ENCODE data around the gene SLC38A8.

Gene SLC38A8

GRCh38 chr16:84045818-84046470 is 3.3 kb upstream of the SLC38A8 start:
- Histone ChIP-seq H3K4me1 (ENCODE audit: insufficient read depth, low read length) (peaks cover 8% of the 10 kb centered on the region; the same call in 1 of the 2 replicates), H3K27me3 (ENCODE audit: insufficient read depth, low read length) (peaks cover 9% of the 10 kb centered on the region; the same call in 1 of the 2 replicates), H3K9me3 (ENCODE audit: insufficient read depth, low read depth, low read length) (no peaks in the 10 kb centered on the region), H3K36me3 (ENCODE audit: insufficient read depth, low read depth, low read length) (no peaks in the 10 kb centered on the region), H3K27ac (ENCODE audit: low read length) (no peak overlapping the region), H3K9ac (ENCODE audit: low read depth, low read length) (no peak overlapping the region), H3K4me3 (ENCODE audit: low read length) (no peak overlapping the region)

- H3K9me3 ChIP-seq (ENCODE audit: insufficient read depth, low read depth, low read length), result no peaks in the 10 kb centered on the region
- H3K9ac ChIP-seq (ENCODE audit: low read depth, low read length), result no peak overlapping the region
Measured at GRCh38 chr16:84045001-84045817, 2.6 kb upstream of the SLC38A8 start.

GRCh38 chr16:84044118-84044488 is 1.5 kb upstream of the SLC38A8 start:
- H3K4me1 ChIP-seq (ENCODE audit: insufficient read depth, low read length), result peaks cover 8% of the 10 kb centered on the region; the same call in 1 of the 2 replicates
- H3K9me3 ChIP-seq (ENCODE audit: insufficient read depth, low read depth, low read length), result no peaks in the 10 kb centered on the region
- H3K27me3 ChIP-seq (ENCODE audit: insufficient read depth, low read length), result peaks cover 9% of the 10 kb centered on the region; the same call in 1 of the 2 replicates
- H3K4me3 ChIP-seq (ENCODE audit: low read length), result no peak overlapping the region
- H3K36me3 ChIP-seq (ENCODE audit: insufficient read depth, low read depth, low read length), result no peaks in the 10 kb centered on the region
- no peak overlapping the region for H3K9ac ChIP-seq (ENCODE audit: low read depth, low read length)
- H3K27ac ChIP-seq (ENCODE audit: low read length), result no peak overlapping the region

More at GRCh38 chr16:84045001-84045817, 2.6 kb upstream of the SLC38A8 start:
- Histone ChIP-seq H3K27ac (ENCODE audit: low read length) (no peak overlapping the region), H3K4me1 (ENCODE audit: insufficient read depth, low read length) (peaks cover 8% of the 10 kb centered on the region; the same call in 1 of the 2 replicates), H3K36me3 (ENCODE audit: insufficient read depth, low read depth, low read length) (no peaks in the 10 kb centered on the region), H3K27me3 (ENCODE audit: insufficient read depth, low read length) (peaks cover 9% of the 10 kb centered on the region; the same call in 1 of the 2 replicates), H3K4me3 (ENCODE audit: low read length) (no peak overlapping the region)

- no peak overlapping the region for H3K27ac ChIP-seq (ENCODE audit: low read length)
- no peaks in the 10 kb centered on the region for H3K36me3 ChIP-seq (ENCODE audit: insufficient read depth, low read depth, low read length)
- no peak overlapping the region for H3K4me3 ChIP-seq (ENCODE audit: low read length)
- H3K27me3 ChIP-seq (ENCODE audit: insufficient read depth, low read length), result peaks cover 9% of the 10 kb centered on the region; the same call in 1 of the 2 replicates
- peaks cover 8% of the 10 kb centered on the region; the same call in 1 of the 2 replicates for H3K4me1 ChIP-seq (ENCODE audit: insufficient read depth, low read length)
- H3K9ac ChIP-seq (ENCODE audit: low read depth, low read length), result no peak overlapping the region
- H3K9me3 ChIP-seq (ENCODE audit: insufficient read depth, low read depth, low read length), result no peaks in the 10 kb centered on the region
Measured at GRCh38 chr16:84043486-84044117, 1.0 kb upstream of the SLC38A8 start.

GRCh38 chr16:84042879-84043485 is 387 bp upstream of the SLC38A8 start:
- Histone ChIP-seq H3K36me3 (ENCODE audit: insufficient read depth, low read depth, low read length) (no peaks in the 10 kb centered on the region), H3K4me3 (ENCODE audit: low read length) (no peak overlapping the region)

GRCh38 chr16:84041881-84042280 is 714 bp downstream of the SLC38A8 start:
- H3K9me3 ChIP-seq (ENCODE audit: insufficient read depth, low read depth, low read length), result no peaks in the 10 kb centered on the region
- H3K4me3 ChIP-seq (ENCODE audit: low read length), result no peak overlapping the region
- H3K36me3 ChIP-seq (ENCODE audit: insufficient read depth, low read depth, low read length), result no peaks in the 10 kb centered on the region
- H3K27ac ChIP-seq (ENCODE audit: low read length), result no peak overlapping the region
- peaks cover 9% of the 10 kb centered on the region; the same call in 1 of the 2 replicates for H3K27me3 ChIP-seq (ENCODE audit: insufficient read depth, low read length)
- peaks cover 8% of the 10 kb centered on the region; the same call in 1 of the 2 replicates for H3K4me1 ChIP-seq (ENCODE audit: insufficient read depth, low read length)
- no peak overlapping the region for H3K9ac ChIP-seq (ENCODE audit: low read depth, low read length)

More at GRCh38 chr16:84042879-84043485, 387 bp upstream of the SLC38A8 start:
- H3K4me1 ChIP-seq (ENCODE audit: insufficient read depth, low read length), result peaks cover 8% of the 10 kb centered on the region; the same call in 1 of the 2 replicates
- no peak overlapping the region for H3K27ac ChIP-seq (ENCODE audit: low read length)
- peaks cover 9% of the 10 kb centered on the region; the same call in 1 of the 2 replicates for H3K27me3 ChIP-seq (ENCODE audit: insufficient read depth, low read length)
- H3K9me3 ChIP-seq (ENCODE audit: insufficient read depth, low read depth, low read length), result no peaks in the 10 kb centered on the region
- H3K9ac ChIP-seq (ENCODE audit: low read depth, low read length), result no peak overlapping the region

- Histone ChIP-seq H3K9ac (ENCODE audit: low read depth, low read length) (no peak overlapping the region), H3K4me3 (ENCODE audit: low read length) (no peak overlapping the region), H3K9me3 (ENCODE audit: insufficient read depth, low read depth, low read length) (no peaks in the 10 kb centered on the region), H3K27ac (ENCODE audit: low read length) (no peak overlapping the region), H3K36me3 (ENCODE audit: insufficient read depth, low read depth, low read length) (no peaks in the 10 kb centered on the region), H3K27me3 (ENCODE audit: insufficient read depth, low read length) (peaks cover 9% of the 10 kb centered on the region; the same call in 1 of the 2 replicates), H3K4me1 (ENCODE audit: insufficient read depth, low read length) (peaks cover 8% of the 10 kb centered on the region; the same call in 1 of the 2 replicates)
Measured at GRCh38 chr16:84040823-84041820, 1.5 kb downstream of the SLC38A8 start.

- no peak overlapping the region for H3K9ac ChIP-seq (ENCODE audit: low read depth, low read length)
- H3K27me3 ChIP-seq (ENCODE audit: insufficient read depth, low read length), result peaks cover 9% of the 10 kb centered on the region; the same call in 1 of the 2 replicates
- peaks cover 8% of the 10 kb centered on the region; the same call in 1 of the 2 replicates for H3K4me1 ChIP-seq (ENCODE audit: insufficient read depth, low read length)
- H3K36me3 ChIP-seq (ENCODE audit: insufficient read depth, low read depth, low read length), result no peaks in the 10 kb centered on the region
- H3K4me3 ChIP-seq (ENCODE audit: low read length), result no peak overlapping the region
- no peaks in the 10 kb centered on the region for H3K9me3 ChIP-seq (ENCODE audit: insufficient read depth, low read depth, low read length)
- H3K27ac ChIP-seq (ENCODE audit: low read length), result no peak overlapping the region
Measured at GRCh38 chr16:84040226-84040822, 2.3 kb downstream of the SLC38A8 start.

GRCh38 chr16:84039696-84040095 is 2.9 kb downstream of the SLC38A8 start:
- Histone ChIP-seq H3K27ac (ENCODE audit: low read length) (no peak overlapping the region), H3K4me1 (ENCODE audit: insufficient read depth, low read length) (peaks cover 8% of the 10 kb centered on the region; the same call in 1 of the 2 replicates), H3K36me3 (ENCODE audit: insufficient read depth, low read depth, low read length) (no peaks in the 10 kb centered on the region), H3K9me3 (ENCODE audit: insufficient read depth, low read depth, low read length) (no peaks in the 10 kb centered on the region), H3K9ac (ENCODE audit: low read depth, low read length) (no peak overlapping the region), H3K4me3 (ENCODE audit: low read length) (no peak overlapping the region), H3K27me3 (ENCODE audit: insufficient read depth, low read length) (peaks cover 9% of the 10 kb centered on the region; the same call in 1 of the 2 replicates)

- no peak overlapping the region for H3K27ac ChIP-seq (ENCODE audit: low read length)
- no peak overlapping the region for H3K9ac ChIP-seq (ENCODE audit: low read depth, low read length)
- H3K4me3 ChIP-seq (ENCODE audit: low read length), result no peak overlapping the region
- no peaks in the 10 kb centered on the region for H3K9me3 ChIP-seq (ENCODE audit: insufficient read depth, low read depth, low read length)
- H3K27me3 ChIP-seq (ENCODE audit: insufficient read depth, low read length), result peaks cover 9% of the 10 kb centered on the region; the same call in 1 of the 2 replicates
- H3K36me3 ChIP-seq (ENCODE audit: insufficient read depth, low read depth, low read length), result no peaks in the 10 kb centered on the region
- peaks cover 3% of the 10 kb centered on the region; the same call in 1 of the 2 replicates for H3K4me1 ChIP-seq (ENCODE audit: insufficient read depth, low read length)
Measured at GRCh38 chr16:84038469-84038868, 4.1 kb downstream of the SLC38A8 start.
